ENCODE results near the gene KLHL29. TPM values are rescaled to one million over a fixed set of nuclear protein-coding genes. Genes with fewer than 3 reads are reported as not detected.

The KLHL29 gene
- total RNA-seq, 1 experiment from 2014 or later: 1.9 TPM

- Histone ChIP-seq H3K36me3 (no peaks in the 10 kb centered on the region), H3K27ac (no peak overlapping the region), H3K9me3 (replicated peaks) (no peaks in the 10 kb centered on the region; the same call in 1 of the 2 replicates), H3K4me3 (no peak overlapping the region), H3K27me3 (replicated peaks) (no peaks in the 10 kb centered on the region), H3K4me1 (replicated peaks) (no peaks in the 10 kb centered on the region)
- DNase-seq (ENCODE audit: low read depth in 1 of 2, low spot score in 2 of 2): peak in 1 of 2 experiments; percentile 37
Observed at GRCh38 chr2:23578964-23579671, 194.1 kb downstream of the KLHL29 start.

GRCh38 chr2:23579674-23580073 lies 194.7 kb downstream of the KLHL29 start:
- Histone ChIP-seq H3K36me3 (no peaks in the 10 kb centered on the region), H3K4me1 (replicated peaks) (no peaks in the 10 kb centered on the region), H3K9me3 (replicated peaks) (no peaks in the 10 kb centered on the region; the same call in 1 of the 2 replicates), H3K27ac (no peak overlapping the region), H3K27me3 (replicated peaks) (no peaks in the 10 kb centered on the region), H3K4me3 (no peak overlapping the region)
- no peak for DNase-seq (ENCODE audit: low read depth in 1 of 2, low spot score in 2 of 2)

GRCh38 chr2:23583467-23583866 lies 198.5 kb downstream of the KLHL29 start:
- Histone ChIP-seq H3K4me1 (replicated peaks) (no peaks in the 10 kb centered on the region), H3K36me3 (no peaks in the 10 kb centered on the region), H3K9me3 (replicated peaks) (no peaks in the 10 kb centered on the region; the same call in 1 of the 2 replicates), H3K27me3 (replicated peaks) (no peaks in the 10 kb centered on the region), H3K27ac (no peak overlapping the region), H3K4me3 (no peak overlapping the region)
- DNase-seq (ENCODE audit: low read depth in 1 of 2, low spot score in 2 of 2): no peak

GRCh38 chr2:23584054-23584745 lies 199.2 kb downstream of the KLHL29 start:
- H3K4me3 ChIP-seq: no peak overlapping the region
- H3K9me3 ChIP-seq (replicated peaks): no peaks in the 10 kb centered on the region; the same call in 1 of the 2 replicates
- DNase-seq (ENCODE audit: low read depth in 1 of 2, low spot score in 2 of 2): no peak
- H3K27ac ChIP-seq: no peak overlapping the region
- H3K27me3 ChIP-seq (replicated peaks): no peaks in the 10 kb centered on the region
- no peaks in the 10 kb centered on the region for H3K4me1 ChIP-seq (replicated peaks)
- no peaks in the 10 kb centered on the region for H3K36me3 ChIP-seq

GRCh38 chr2:23585273-23586170 lies 200.5 kb downstream of the KLHL29 start:
- no peaks in the 10 kb centered on the region for H3K9me3 ChIP-seq (replicated peaks)
- no peaks in the 10 kb centered on the region for H3K4me1 ChIP-seq (replicated peaks)
- H3K27me3 ChIP-seq (replicated peaks): no peaks in the 10 kb centered on the region
- H3K4me3 ChIP-seq: no peak overlapping the region
- no peak overlapping the region for H3K27ac ChIP-seq
- DNase-seq (ENCODE audit: low read depth in 1 of 2, low spot score in 2 of 2): no peak
- H3K36me3 ChIP-seq: no peaks in the 10 kb centered on the region

GRCh38 chr2:23586741-23587306 lies 201.8 kb downstream of the KLHL29 start:
- Histone ChIP-seq H3K36me3 (no peaks in the 10 kb centered on the region), H3K9me3 (replicated peaks) (no peaks in the 10 kb centered on the region), H3K27ac (no peak overlapping the region), H3K4me1 (replicated peaks) (no peaks in the 10 kb centered on the region), H3K27me3 (replicated peaks) (no peaks in the 10 kb centered on the region), H3K4me3 (no peak overlapping the region)
- DNase-seq (ENCODE audit: low read depth in 1 of 2, low spot score in 2 of 2): no peak

GRCh38 chr2:23587341-23587880 lies 202.4 kb downstream of the KLHL29 start:
- Histone ChIP-seq H3K36me3 (no peaks in the 10 kb centered on the region), H3K4me1 (replicated peaks) (no peaks in the 10 kb centered on the region), H3K9me3 (replicated peaks) (no peaks in the 10 kb centered on the region), H3K27me3 (replicated peaks) (no peaks in the 10 kb centered on the region), H3K4me3 (no peak overlapping the region), H3K27ac (no peak overlapping the region)
- DNase-seq (ENCODE audit: low read depth in 1 of 2, low spot score in 2 of 2): no peak

- DNase-seq (ENCODE audit: low read depth in 1 of 2, low spot score in 2 of 2): no peak
- no peaks in the 10 kb centered on the region for H3K9me3 ChIP-seq (replicated peaks)
Observed at GRCh38 chr2:23588106-23588505, 203.1 kb downstream of the KLHL29 start.

GRCh38 chr2:23588508-23589201 lies 203.7 kb downstream of the KLHL29 start:
- Histone ChIP-seq H3K27me3 (replicated peaks) (no peaks in the 10 kb centered on the region), H3K36me3 (no peaks in the 10 kb centered on the region), H3K4me1 (replicated peaks) (peaks cover 10% of the 10 kb centered on the region), H3K27ac (no peak overlapping the region), H3K9me3 (replicated peaks) (no peaks in the 10 kb centered on the region), H3K4me3 (no peak overlapping the region)
- no peak for DNase-seq (ENCODE audit: low read depth in 1 of 2, low spot score in 2 of 2)

More at GRCh38 chr2:23588106-23588505, 203.1 kb downstream of the KLHL29 start:
- Histone ChIP-seq H3K4me3 (no peak overlapping the region), H3K27ac (no peak overlapping the region), H3K27me3 (replicated peaks) (no peaks in the 10 kb centered on the region), H3K36me3 (no peaks in the 10 kb centered on the region), H3K4me1 (replicated peaks) (peaks cover 4% of the 10 kb centered on the region)

GRCh38 chr2:23589220-23589647 lies 204.3 kb downstream of the KLHL29 start:
- H3K4me3 ChIP-seq: no peak overlapping the region

GRCh38 chr2:23589739-23590138 lies 204.8 kb downstream of the KLHL29 start:
- DNase-seq (ENCODE audit: low read depth in 1 of 2, low spot score in 2 of 2): no peak
- peaks cover 20% of the 10 kb centered on the region for H3K4me1 ChIP-seq (replicated peaks)
- H3K27ac ChIP-seq: no peak overlapping the region
- H3K36me3 ChIP-seq: no peaks in the 10 kb centered on the region
- no peaks in the 10 kb centered on the region for H3K27me3 ChIP-seq (replicated peaks)
- no peaks in the 10 kb centered on the region for H3K9me3 ChIP-seq (replicated peaks)
- H3K4me3 ChIP-seq: no peak overlapping the region

More at GRCh38 chr2:23589220-23589647, 204.3 kb downstream of the KLHL29 start:
- H3K9me3 ChIP-seq (replicated peaks): no peaks in the 10 kb centered on the region
- H3K4me1 ChIP-seq (replicated peaks): peaks cover 15% of the 10 kb centered on the region
- no peak overlapping the region for H3K27ac ChIP-seq
- DNase-seq (ENCODE audit: low read depth in 1 of 2, low spot score in 2 of 2): no peak
- H3K36me3 ChIP-seq: no peaks in the 10 kb centered on the region
- no peaks in the 10 kb centered on the region for H3K27me3 ChIP-seq (replicated peaks)

GRCh38 chr2:23590241-23590869 lies 205.4 kb downstream of the KLHL29 start:
- Histone ChIP-seq H3K4me1 (replicated peaks) (peaks cover 27% of the 10 kb centered on the region), H3K36me3 (no peaks in the 10 kb centered on the region), H3K27ac (no peak overlapping the region), H3K4me3 (no peak overlapping the region), H3K9me3 (replicated peaks) (no peaks in the 10 kb centered on the region), H3K27me3 (replicated peaks) (no peaks in the 10 kb centered on the region)
- DNase-seq (ENCODE audit: low read depth in 1 of 2, low spot score in 2 of 2): no peak

Data from SJSA1 (cell line).